Activated CD8-positive, alpha-beta T cell treated with anti-CD3 and anti-CD28 coated beads for 36 hours (primary cell): ENCODE results near the gene KPTN. TPM values are rescaled to one million over a fixed set of nuclear protein-coding genes. Genes with fewer than 3 reads are reported as not detected.

ENCODE experiments used
- ATAC-seq: fragments of 200-7000 bp; cut with Tn5 transposase; one replicate; pipeline ENCODE4 v1.10.0; 2021; ENCODE audit warnings: mild to moderate bottlenecking, moderate library complexity
- CTCF ChIA-PET: fragments of 350-600 bp; sonication (Branson Sonifier 250); formaldehyde crosslinking; loops from one replicate; lab custom pipeline; 2021; ENCODE audit warnings: antibody characterized with exemption; lab: Charles Lee
- POLR2A ChIA-PET: fragments of 350-600 bp; sonication (Branson Sonifier 250); formaldehyde crosslinking; loops from one replicate; lab custom pipeline; 2021; ENCODE audit warnings: antibody characterized with exemption; lab: Charles Lee
- DNase-seq: peaks from one replicate; pipeline ENCODE4 v3.0.0-alpha.2; 2020
- H3K27ac Mint-ChIP-seq: one replicate; pipeline ENCODE4 v1.8.0; 2021; ENCODE audit warnings: mild to moderate bottlenecking, mixed read lengths
- H3K27me3 Mint-ChIP-seq: one replicate; pipeline ENCODE4 v1.8.0; 2021; ENCODE audit warnings: mixed read lengths
- H3K36me3 Mint-ChIP-seq: one replicate; pipeline ENCODE4 v1.8.0; 2021; ENCODE audit warnings: low read depth, mixed read lengths
- H3K4me1 Mint-ChIP-seq: one replicate; pipeline ENCODE4 v1.8.0; 2021; ENCODE audit warnings: low read depth, mixed read lengths
- H3K4me3 Mint-ChIP-seq: one replicate; pipeline ENCODE4 v1.8.0; 2021; ENCODE audit warnings: mild to moderate bottlenecking, moderate library complexity, mixed read lengths
- H3K9me3 Mint-ChIP-seq: one replicate; pipeline ENCODE4 v1.8.0; 2021; ENCODE audit warnings: mixed read lengths
- CTCF ChIP-seq: fragments of 200-600 bp; IDR thresholded peaks from one replicate; pipeline ENCODE4 v1.8.0; 2022; ENCODE audit warnings: antibody characterized with exemption, mild to moderate bottlenecking
- intact Hi-C: fragments of 100-400 bp; cut with micrococcal nuclease; formaldehyde crosslinking; loops from one replicate; pipeline ENCODE4 v1.10.0; 2022
- total RNA-seq, 2 experiments: library from RNA; stranded (reverse); gene quantifications; one replicate each; pipeline ENCODE4 v1.2.3, GENCODE V29; 2021

Gene KPTN
- total RNA-seq, 2 experiments from 2014 or later, result 10.4 to 11.0 TPM

GRCh38 chr19:47507924-47508553 lies 24.0 kb upstream of the KPTN start:
- ChIA-PET CTCF (interaction anchor here (1.2 kb wide), 1 partner anchor 24 kb away, joined by 3 read pairs; the partner anchor contains the start of gene KPTN), POLR2A (interaction anchor here (0.6 to 1.7 kb wide), 6 partner anchors 12 to 69 kb away, joined by 3 to 6 read pairs (median 4); partner anchors contain the start of gene KPTN)
- no peak for TF ChIP-seq CTCF
- Mint-ChIP-seq H3K27me3 (no peaks in the 10 kb centered on the region), H3K4me3 (no peak overlapping the region), H3K9me3 (no peaks in the 10 kb centered on the region), H3K27ac (no peak overlapping the region), H3K4me1 (peaks cover 31% of the 10 kb centered on the region), H3K36me3 (no peaks in the 10 kb centered on the region)
- ATAC-seq, result no peak
- DNase-seq, result no peak
- intact Hi-C loops, result no loop called here

- peak overlapping the region; percentile 46 for H3K27ac Mint-ChIP-seq
- no peaks in the 10 kb centered on the region for H3K9me3 Mint-ChIP-seq
- ATAC-seq (no peak), DNase-seq (no peak)
- ChIA-PET POLR2A (interaction anchor here (1.3 to 1.6 kb wide), 2 partner anchors 12 to 19 kb away, joined by 4 to 6 read pairs; no protein-coding TSS in a partner anchor), CTCF (interaction anchor here (1.0 kb wide), 1 partner anchor 206 kb away, joined by 3 read pairs; no protein-coding TSS in a partner anchor)
- intact Hi-C loops, result no loop called here
- H3K4me3 Mint-ChIP-seq, result no peak overlapping the region
- H3K36me3 Mint-ChIP-seq, result no peaks in the 10 kb centered on the region
- no peaks in the 10 kb centered on the region for H3K27me3 Mint-ChIP-seq
- peaks cover 21% of the 10 kb centered on the region for H3K4me1 Mint-ChIP-seq
- no peak for TF ChIP-seq CTCF
These were observed 23.0 kb upstream of the KPTN start for GRCh38 chr19:47507012-47507411.

GRCh38 chr19:47506459-47506858 lies 22.4 kb upstream of the KPTN start:
- peaks cover 2% of the 10 kb centered on the region for H3K36me3 Mint-ChIP-seq
- ChIA-PET CTCF (interaction anchor here (1.0 kb wide), 1 partner anchor 206 kb away, joined by 3 read pairs; no protein-coding TSS in a partner anchor), POLR2A (interaction anchor here (1.3 to 1.6 kb wide), 3 partner anchors 9 to 18 kb away, joined by 4 to 6 read pairs (median 4); partner anchors contain the start of gene NAPA)
- ATAC-seq, result no peak
- no peaks in the 10 kb centered on the region for H3K9me3 Mint-ChIP-seq
- no peak overlapping the region for H3K27ac Mint-ChIP-seq
- no peaks in the 10 kb centered on the region for H3K27me3 Mint-ChIP-seq
- no peak for DNase-seq
- no peak for TF ChIP-seq CTCF
- peaks cover 15% of the 10 kb centered on the region for H3K4me1 Mint-ChIP-seq
- intact Hi-C loops, result no loop called here
- H3K4me3 Mint-ChIP-seq, result no peak overlapping the region

- ChIA-PET CTCF (no interaction called here), POLR2A (interaction anchor here (1.4 kb wide), 1 partner anchor 10 kb away, joined by 4 read pairs; the partner anchor contains the start of gene NAPA)
- intact Hi-C loops, result no loop called here
- TF ChIP-seq CTCF, result no peak
- Mint-ChIP-seq H3K9me3 (no peaks in the 10 kb centered on the region), H3K4me1 (peaks cover 13% of the 10 kb centered on the region), H3K27me3 (no peaks in the 10 kb centered on the region), H3K27ac (no peak overlapping the region), H3K36me3 (peaks cover 2% of the 10 kb centered on the region), H3K4me3 (no peak overlapping the region)
- ATAC-seq (no peak), DNase-seq (no peak)
These were observed 21.5 kb upstream of the KPTN start for GRCh38 chr19:47505506-47505905.

GRCh38 chr19:47503826-47504150 lies 19.8 kb upstream of the KPTN start:
- Mint-ChIP-seq H3K27me3 (no peaks in the 10 kb centered on the region), H3K27ac (no peak overlapping the region), H3K4me3 (no peak overlapping the region), H3K9me3 (no peaks in the 10 kb centered on the region), H3K36me3 (peaks cover 2% of the 10 kb centered on the region), H3K4me1 (no peaks in the 10 kb centered on the region)
- intact Hi-C loops, result no loop called here
- no peak for TF ChIP-seq CTCF
- ChIA-PET POLR2A (interaction anchor here (1.8 kb wide), 1 partner anchor 10 kb away, joined by 4 read pairs; no protein-coding TSS in a partner anchor), CTCF (interaction anchor here (1.1 to 2.3 kb wide), 3 partner anchors 12 to 203 kb away, joined by 3 to 6 read pairs (median 5); partner anchors contain the start of gene NAPA)
- ATAC-seq (no peak), DNase-seq (no peak)
